Lower leg skin (tissue), 4 donors: Measurements from ENCODE around the gene CTSK. TPM values are rescaled to one million over a fixed set of nuclear protein-coding genes. Genes with fewer than 3 reads are reported as not detected.
"Not testable (repeated sequence)": the region's sequence is repeated elsewhere in the genome, so short reads cannot be mapped to it uniquely, and the experiment has no call there.

Experiments
- DNase-seq, 2 donors: peaks; one replicate each; pipeline ENCODE4 v3.0.0-alpha.2; 2019; ENCODE audit warnings: low spot score in 2 of 2
- H3K4me3 ChIP-seq: fragments of 200-600 bp; sonication (generic); 2 replicates; pipeline ENCODE4 v1.5.1; 2017; ENCODE audit warnings: mild to moderate bottlenecking, low read depth; ENCODE audit not compliant: poor library complexity, severe bottlenecking
- CTCF ChIP-seq, 3 donors: fragments of 450-650 bp; IDR thresholded peaks; one replicate each; pipeline ENCODE4 v1.5.1; 2016; ENCODE audit warnings: antibody characterized with exemption in 3 of 3, mild to moderate bottlenecking in 3 of 3, moderate library complexity in 2 of 3
- POLR2A ChIP-seq, 2 donors: fragments of 450-650 bp; IDR thresholded peaks; one replicate each; pipeline ENCODE4 v1.6.1; 2016 to 2017; ENCODE audit warnings: antibody characterized with exemption in 2 of 2, mild to moderate bottlenecking in 1 of 2, moderate library complexity in 1 of 2
- WGBS, 2 donors: methylation state at CpG; one replicate each; pipeline ENCODE4 v1.1.5; 2018; 5-methylcytosine and 5-hydroxymethylcytosine counted together
- intact Hi-C: fragments of 100-400 bp; cut with DNase I; formaldehyde crosslinking; loops from one replicate; pipeline ENCODE4 v1.15.0; 2023; ENCODE audit warnings: low total_unique reads
- total RNA-seq, 4 donors: library from RNA; depleted of rRNA; stranded (reverse); fragments of >200 nt; gene quantifications; one replicate each; pipeline ENCODE4 v1.1.0, GENCODE V29; 2016

CTSK gene
- total RNA-seq, 4 donors from 2014 or later, result 73.3 to 205 (median 90.2) TPM

GRCh38 chr1:150796374-150796773 is 11.7 kb downstream of the CTSK start:
- intact Hi-C loops, result no loop called here
- DNase-seq, result no peak
- no peak overlapping the region for H3K4me3 ChIP-seq
- 79 to 81% methylated on average over 3 of the region's 3 CpGs for WGBS, 2 donors
- no peak for TF ChIP-seq CTCF (IDR thresholded peaks at IDR 0.05)
- no peak for TF ChIP-seq POLR2A (IDR thresholded peaks at IDR 0.05)

- intact Hi-C loops, DNase-seq: not testable (repeated sequence)
- 95 to 96% methylated on average over 3 of the region's 3 CpGs for WGBS, 2 donors
Observed at GRCh38 chr1:150793778-150794177, 14.3 kb downstream of the CTSK start.

GRCh38 chr1:150793221-150793620 is 14.8 kb downstream of the CTSK start:
- WGBS, 2 donors, result 60 to 78% methylated on average over 1 of the region's 1 CpG
- H3K4me3 ChIP-seq, result no peak overlapping the region
- intact Hi-C loops, result no loop called here
- no peak for TF ChIP-seq CTCF (IDR thresholded peaks at IDR 0.05)
- no peak for TF ChIP-seq POLR2A (IDR thresholded peaks at IDR 0.05)
- DNase-seq, result no peak

More at GRCh38 chr1:150793778-150794177, 14.3 kb downstream of the CTSK start:
- H3K4me3 ChIP-seq, result not testable (repeated sequence)

GRCh38 chr1:150791585-150791984 is 16.5 kb downstream of the CTSK start:
- TF ChIP-seq POLR2A (IDR thresholded peaks at IDR 0.05), result no peak
- no peak for TF ChIP-seq CTCF (IDR thresholded peaks at IDR 0.05)
- intact Hi-C loops, result no loop called here
- no peak for DNase-seq
- 92 to 95% methylated on average over 4 of the region's 4 CpGs for whole genome bisulfite sequencing, 2 donors
- no peak overlapping the region for H3K4me3 ChIP-seq

GRCh38 chr1:150789396-150789795 is 18.7 kb downstream of the CTSK start:
- WGBS, 2 donors, result 39 to 64% methylated on average over 4 of the region's 4 CpGs
- TF ChIP-seq POLR2A (IDR thresholded peaks at IDR 0.05), result no peak
- no peak for TF ChIP-seq CTCF (IDR thresholded peaks at IDR 0.05)
- intact Hi-C loops, result no loop called here
- peak in 1 of 2 donors; percentile 29 for DNase-seq
- no peak overlapping the region for H3K4me3 ChIP-seq

GRCh38 chr1:150788946-150789345 is 19.1 kb downstream of the CTSK start:
- WGBS, 2 donors, result 66 to 71% methylated on average over 4 of the region's 4 CpGs
- intact Hi-C loops, result no loop called here
- no peak for DNase-seq
- no peak overlapping the region for H3K4me3 ChIP-seq
- TF ChIP-seq CTCF (IDR thresholded peaks at IDR 0.05) (no peak), POLR2A (IDR thresholded peaks at IDR 0.05) (no peak)
